ENCODE data around the gene RNF182.

DNA sequence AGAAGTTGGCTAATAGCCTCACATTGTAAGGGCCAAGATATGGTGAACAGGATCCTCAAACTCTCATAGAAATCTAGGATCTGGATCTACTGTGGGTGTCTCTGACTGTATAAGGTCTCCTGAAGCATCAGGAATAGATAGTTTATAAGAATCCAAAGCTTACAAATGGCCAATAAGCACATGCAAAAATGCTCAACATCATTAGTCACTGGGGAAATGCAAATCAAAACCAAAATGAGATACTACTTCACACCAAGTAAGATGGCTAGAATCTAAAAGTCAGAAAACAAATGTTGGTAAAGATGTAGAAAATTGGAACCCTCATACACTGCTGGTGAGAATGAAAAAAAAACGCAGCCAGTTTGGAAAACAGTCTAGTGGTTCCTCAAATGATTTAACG, 14.3 kb upstream of the RNF182 start:
- TF ChIP-seq, protein P1, sequence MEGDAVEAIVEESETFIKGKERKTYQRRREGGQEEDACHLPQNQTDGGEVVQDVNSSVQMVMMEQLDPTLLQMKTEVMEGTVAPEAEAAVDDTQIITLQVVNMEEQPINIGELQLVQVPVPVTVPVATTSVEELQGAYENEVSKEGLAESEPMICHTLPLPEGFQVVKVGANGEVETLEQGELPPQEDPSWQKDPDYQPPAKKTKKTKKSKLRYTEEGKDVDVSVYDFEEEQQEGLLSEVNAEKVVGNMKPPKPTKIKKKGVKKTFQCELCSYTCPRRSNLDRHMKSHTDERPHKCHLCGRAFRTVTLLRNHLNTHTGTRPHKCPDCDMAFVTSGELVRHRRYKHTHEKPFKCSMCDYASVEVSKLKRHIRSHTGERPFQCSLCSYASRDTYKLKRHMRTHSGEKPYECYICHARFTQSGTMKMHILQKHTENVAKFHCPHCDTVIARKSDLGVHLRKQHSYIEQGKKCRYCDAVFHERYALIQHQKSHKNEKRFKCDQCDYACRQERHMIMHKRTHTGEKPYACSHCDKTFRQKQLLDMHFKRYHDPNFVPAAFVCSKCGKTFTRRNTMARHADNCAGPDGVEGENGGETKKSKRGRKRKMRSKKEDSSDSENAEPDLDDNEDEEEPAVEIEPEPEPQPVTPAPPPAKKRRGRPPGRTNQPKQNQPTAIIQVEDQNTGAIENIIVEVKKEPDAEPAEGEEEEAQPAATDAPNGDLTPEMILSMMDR (conservative IDR thresholded peaks at IDR 0.05 in 1 of 2, IDR thresholded peaks at IDR 0.05 in 1 of 2; ENCODE audit: extremely low read depth in 1 of 2, insufficient read depth in 1 of 2, low read depth in 1 of 2, low read length in 2 of 2), result no peak
- no peak for TF ChIP-seq EZH2 (IDR thresholded peaks at IDR 0.05; ENCODE audit: borderline replicate concordance, low read length)

Data from mammary epithelial cell (primary cell).